ENCODE data around the gene RNPS1.

DNA sequence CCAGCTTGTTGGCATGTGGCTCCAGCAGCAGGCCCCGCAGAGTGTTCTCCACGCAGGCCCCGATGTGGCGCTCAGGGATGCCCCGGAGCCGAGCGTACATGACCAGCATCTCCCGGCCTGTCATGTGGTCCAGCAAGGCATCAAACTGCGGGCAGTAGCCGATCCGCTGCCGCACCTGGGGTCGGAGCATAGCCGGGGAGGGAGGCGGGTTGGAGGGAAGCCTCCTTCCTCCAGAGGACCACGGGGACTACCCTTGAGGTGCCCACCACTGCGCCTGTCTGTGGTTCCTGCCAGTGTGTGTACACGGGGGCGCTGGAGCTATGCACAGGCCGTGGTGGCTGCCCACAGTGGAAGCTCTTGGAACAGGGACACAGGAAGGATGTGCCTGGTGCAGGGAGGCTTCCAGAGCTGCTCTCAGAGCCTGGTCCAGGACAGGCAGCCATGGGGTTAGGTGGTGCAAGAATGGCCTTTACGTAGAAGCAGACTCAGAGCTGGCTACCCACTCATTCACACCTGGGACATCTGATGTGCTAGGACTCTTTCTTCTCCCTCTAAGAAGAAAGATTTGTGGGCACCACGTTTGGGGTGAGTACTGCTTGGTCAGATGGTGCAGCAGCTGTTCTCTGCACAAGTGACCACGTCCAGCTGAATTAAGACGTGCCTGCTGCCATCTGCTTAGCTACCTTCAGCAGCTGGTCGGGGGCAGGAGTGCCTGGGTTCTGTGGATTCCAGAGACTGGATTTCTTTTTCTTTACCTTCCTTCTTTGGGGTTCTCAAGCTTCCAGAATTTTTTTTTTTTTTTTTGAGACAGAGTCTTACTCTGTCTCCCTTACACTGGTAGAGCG is 11.3 kb upstream of the RNPS1 start:
- TF ChIP-seq CTCF (IDR thresholded peaks at IDR 0.05) (no peak), POLR2A (IDR thresholded peaks at IDR 0.05) (no peak)

Data from adrenal gland (tissue), 5 donors.